HEK293T (cell line): Measurements from ENCODE around the gene GSAP.

Experiments
- ARNT ChIP-seq: fragments of 450-650 bp; IDR thresholded peaks from 2 replicates; pipeline ENCODE4 v1.6.1; 2017; ENCODE audit warnings: mild to moderate bottlenecking
- BHLHE40 ChIP-seq: fragments of 450-650 bp; IDR thresholded peaks from 2 replicates; pipeline ENCODE4 v1.6.1; 2016; ENCODE audit warnings: mild to moderate bottlenecking, moderate library complexity, borderline replicate concordance
- CTBP1 ChIP-seq: fragments of 450-650 bp; IDR thresholded peaks from 2 replicates; pipeline ENCODE4 v1.6.1; 2016; ENCODE audit warnings: borderline replicate concordance
- ELF4 ChIP-seq: fragments of 450-650 bp; IDR thresholded peaks from 2 replicates; pipeline ENCODE4 v1.6.1; 2017; ENCODE audit warnings: antibody characterized with exemption
- FOXA1 ChIP-seq: fragments of 450-650 bp; IDR thresholded peaks from 2 replicates; pipeline ENCODE4 v1.6.1; 2016; ENCODE audit warnings: mild to moderate bottlenecking
- FOXM1 ChIP-seq: fragments of 450-650 bp; IDR thresholded peaks from 2 replicates; pipeline ENCODE4 v1.6.1; 2017; ENCODE audit warnings: mild to moderate bottlenecking, borderline replicate concordance
- PKNOX1 ChIP-seq: fragments of 450-650 bp; IDR thresholded peaks from 2 replicates; pipeline ENCODE4 v1.6.1; 2016
- SP1 ChIP-seq: fragments of 450-650 bp; IDR thresholded peaks from 2 replicates; pipeline ENCODE4 v1.6.1; 2017
- SUZ12 ChIP-seq: fragments of 450-650 bp; IDR thresholded peaks from 2 replicates; pipeline ENCODE4 v1.6.1; 2016; ENCODE audit warnings: mild to moderate bottlenecking
- TARDBP ChIP-seq: fragments of 450-650 bp; IDR thresholded peaks from 2 replicates; pipeline ENCODE4 v1.6.1; 2016
- ZNF384 ChIP-seq: fragments of 450-650 bp; IDR thresholded peaks from 2 replicates; pipeline ENCODE4 v1.6.1; 2016

- TF ChIP-seq CTBP1 (no peak), ARNT (no peak), FOXM1 (no peak), FOXA1 (no peak), PKNOX1 (no peak), SP1 (no peak), ELF4 (no peak), SUZ12 (no peak), TARDBP (no peak), ZNF384 (no peak), BHLHE40 (no peak)
Observed at GRCh38 chr7:77393261-77393660, 22.9 kb downstream of the GSAP start.
